ENCODE results near the gene ZNF710. TPM values are rescaled to one million over a fixed set of nuclear protein-coding genes. Genes with fewer than 3 reads are reported as not detected.

Gene ZNF710
- total RNA-seq, 1 donor from 2014 or later = 26.9 TPM

DNA sequence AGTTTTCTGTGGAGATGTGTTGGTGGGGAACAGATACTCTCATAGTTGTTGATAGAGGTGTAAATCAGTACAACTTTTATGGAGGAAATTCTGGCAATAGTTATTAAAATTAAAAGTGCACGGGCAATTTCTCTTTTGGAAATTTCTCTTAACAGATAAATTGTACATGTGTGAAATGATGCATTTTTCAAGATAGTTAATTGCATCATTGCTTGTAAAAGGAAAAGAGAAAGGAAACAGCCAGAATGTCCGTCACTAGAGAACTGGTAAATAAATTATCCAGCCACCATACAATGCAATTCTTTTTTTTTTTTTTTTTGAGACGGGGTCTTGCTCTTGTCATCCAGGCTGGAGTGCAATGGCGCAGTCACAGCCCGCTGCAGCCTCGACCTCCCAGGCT lies 14.2 kb downstream of the ZNF710 start:
- H3K4me2 ChIP-seq (ENCODE audit: low read length) = no peak overlapping the region
- Mint-ChIP-seq H3K27ac (ENCODE audit: unreplicated experiment) (no peak overlapping the region), H3K4me1 (ENCODE audit: low read depth, unreplicated experiment) (no peaks in the 10 kb centered on the region)

DNA sequence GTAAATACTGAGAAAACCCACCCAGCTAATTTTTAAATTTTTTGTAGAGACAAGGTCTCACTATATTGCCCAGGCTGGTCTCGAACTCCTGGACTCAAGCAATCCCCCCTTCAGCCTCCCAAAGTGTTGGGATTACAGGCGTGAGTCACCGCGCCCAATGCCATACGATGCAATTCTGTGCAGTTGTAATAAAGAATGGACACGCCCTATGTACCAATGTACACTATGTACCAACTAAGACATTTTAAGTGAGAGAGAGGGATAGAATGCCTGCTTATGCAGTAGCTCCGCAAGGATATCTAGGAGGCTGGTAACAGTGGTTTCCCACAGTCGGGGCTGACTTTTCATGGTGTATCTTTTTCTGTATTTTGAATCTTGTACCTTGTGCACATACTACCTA lies 14.6 kb downstream of the ZNF710 start:
- no peak for DNase-seq (ENCODE audit: low read depth)
- TF ChIP-seq EZH2 (IDR thresholded peaks at IDR 0.05; ENCODE audit: insufficient read depth, low read length) = no peak
- TF ChIP-seq, protein P1, sequence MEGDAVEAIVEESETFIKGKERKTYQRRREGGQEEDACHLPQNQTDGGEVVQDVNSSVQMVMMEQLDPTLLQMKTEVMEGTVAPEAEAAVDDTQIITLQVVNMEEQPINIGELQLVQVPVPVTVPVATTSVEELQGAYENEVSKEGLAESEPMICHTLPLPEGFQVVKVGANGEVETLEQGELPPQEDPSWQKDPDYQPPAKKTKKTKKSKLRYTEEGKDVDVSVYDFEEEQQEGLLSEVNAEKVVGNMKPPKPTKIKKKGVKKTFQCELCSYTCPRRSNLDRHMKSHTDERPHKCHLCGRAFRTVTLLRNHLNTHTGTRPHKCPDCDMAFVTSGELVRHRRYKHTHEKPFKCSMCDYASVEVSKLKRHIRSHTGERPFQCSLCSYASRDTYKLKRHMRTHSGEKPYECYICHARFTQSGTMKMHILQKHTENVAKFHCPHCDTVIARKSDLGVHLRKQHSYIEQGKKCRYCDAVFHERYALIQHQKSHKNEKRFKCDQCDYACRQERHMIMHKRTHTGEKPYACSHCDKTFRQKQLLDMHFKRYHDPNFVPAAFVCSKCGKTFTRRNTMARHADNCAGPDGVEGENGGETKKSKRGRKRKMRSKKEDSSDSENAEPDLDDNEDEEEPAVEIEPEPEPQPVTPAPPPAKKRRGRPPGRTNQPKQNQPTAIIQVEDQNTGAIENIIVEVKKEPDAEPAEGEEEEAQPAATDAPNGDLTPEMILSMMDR (IDR thresholded peaks at IDR 0.05; ENCODE audit: insufficient read depth, low read depth, low read length) = no peak
- Histone ChIP-seq H3K9ac (ENCODE audit: low read length) (no peak overlapping the region), H3K27me3 (ENCODE audit: insufficient read depth, low read length) (no peaks in the 10 kb centered on the region), H3K27ac (ENCODE audit: low read depth, low read length) (no peak overlapping the region), H3K4me1 (ENCODE audit: insufficient read depth, low read length) (no peaks in the 10 kb centered on the region), H2AFZ (ENCODE audit: low read depth, low read length) (no peak overlapping the region), H3K4me2 (ENCODE audit: low read length) (no peak overlapping the region), H3K4me3 (ENCODE audit: insufficient read depth, low read depth, low read length) (no peak overlapping the region), H3K36me3 (ENCODE audit: insufficient read depth, low read length) (no peaks in the 10 kb centered on the region), H4K20me1 (ENCODE audit: insufficient read depth, low read length) (peaks cover 41% of the 10 kb centered on the region), H3K79me2 (ENCODE audit: insufficient read depth, low read length) (peaks cover 76% of the 10 kb centered on the region), H3K9me3 (ENCODE audit: insufficient read depth, low read depth, low read length) (peaks cover 5% of the 10 kb centered on the region)
- Mint-ChIP-seq H3K36me3 (ENCODE audit: low read depth, unreplicated experiment) (peaks cover 4% of the 10 kb centered on the region), H3K4me3 (ENCODE audit: unreplicated experiment) (no peak overlapping the region), H3K27me3 (ENCODE audit: low read depth, unreplicated experiment) (no peaks in the 10 kb centered on the region), H3K9me3 (ENCODE audit: unreplicated experiment) (peaks cover 6% of the 10 kb centered on the region), H3K27ac (ENCODE audit: unreplicated experiment) (no peak overlapping the region), H3K4me1 (ENCODE audit: low read depth, unreplicated experiment) (no peaks in the 10 kb centered on the region)
- FAIRE-seq = no peak

More for the DNA sequence above, 14.2 kb downstream of the ZNF710 start:
- Histone ChIP-seq H3K9ac (ENCODE audit: low read length) (no peak overlapping the region), H3K9me3 (ENCODE audit: insufficient read depth, low read depth, low read length) (peaks cover 5% of the 10 kb centered on the region), H2AFZ (ENCODE audit: low read depth, low read length) (no peak overlapping the region), H4K20me1 (ENCODE audit: insufficient read depth, low read length) (peaks cover 36% of the 10 kb centered on the region), H3K79me2 (ENCODE audit: insufficient read depth, low read length) (peaks cover 72% of the 10 kb centered on the region), H3K36me3 (ENCODE audit: insufficient read depth, low read length) (no peaks in the 10 kb centered on the region), H3K27me3 (ENCODE audit: insufficient read depth, low read length) (no peaks in the 10 kb centered on the region), H3K27ac (ENCODE audit: low read depth, low read length) (no peak overlapping the region), H3K4me3 (ENCODE audit: insufficient read depth, low read depth, low read length) (no peak overlapping the region), H3K4me1 (ENCODE audit: insufficient read depth, low read length) (no peaks in the 10 kb centered on the region)
- no peak for TF ChIP-seq EZH2 (IDR thresholded peaks at IDR 0.05; ENCODE audit: insufficient read depth, low read length)
- TF ChIP-seq, protein P1 (IDR thresholded peaks at IDR 0.05; ENCODE audit: insufficient read depth, low read depth, low read length) = no peak
- DNase-seq (ENCODE audit: low read depth) (no peak), FAIRE-seq (no peak)
- no peaks in the 10 kb centered on the region for H3K27me3 Mint-ChIP-seq (ENCODE audit: low read depth, unreplicated experiment)
- H3K9me3 Mint-ChIP-seq (ENCODE audit: unreplicated experiment) = peaks cover 6% of the 10 kb centered on the region
- H3K36me3 Mint-ChIP-seq (ENCODE audit: low read depth, unreplicated experiment) = peaks cover 4% of the 10 kb centered on the region
- H3K4me3 Mint-ChIP-seq (ENCODE audit: unreplicated experiment) = no peak overlapping the region

DNA sequence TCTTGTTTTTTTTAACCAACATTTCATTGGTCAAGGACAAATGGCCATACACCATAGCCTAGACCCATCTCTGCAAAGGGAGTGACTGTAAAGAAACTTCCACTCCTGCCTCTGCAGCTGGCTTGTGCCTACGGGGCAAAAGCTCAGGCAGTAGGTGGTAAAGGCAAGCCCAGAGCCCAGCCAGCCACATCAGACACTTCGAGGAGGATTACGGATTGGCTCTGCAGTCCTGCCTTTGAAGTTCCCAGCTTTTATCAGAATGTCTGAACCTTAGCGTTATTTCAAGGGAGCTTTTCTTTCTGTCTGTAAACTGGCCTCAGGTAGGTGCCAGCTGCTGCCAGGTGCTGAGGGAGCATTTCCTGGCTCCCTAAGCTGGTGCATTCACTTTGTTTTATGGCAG lies 15.6 kb downstream of the ZNF710 start:
- H3K79me2 ChIP-seq (ENCODE audit: insufficient read depth, low read length) = peaks cover 78% of the 10 kb centered on the region
- Mint-ChIP-seq H3K36me3 (ENCODE audit: low read depth, unreplicated experiment) (peaks cover 4% of the 10 kb centered on the region), H3K4me3 (ENCODE audit: unreplicated experiment) (no peak overlapping the region), H3K27me3 (ENCODE audit: low read depth, unreplicated experiment) (no peaks in the 10 kb centered on the region), H3K9me3 (ENCODE audit: unreplicated experiment) (no peaks in the 10 kb centered on the region), H3K4me1 (ENCODE audit: low read depth, unreplicated experiment) (no peaks in the 10 kb centered on the region), H3K27ac (ENCODE audit: unreplicated experiment) (no peak overlapping the region)
- H4K20me1 ChIP-seq (ENCODE audit: insufficient read depth, low read length) = peaks cover 49% of the 10 kb centered on the region
- no peak overlapping the region for H3K4me2 ChIP-seq (ENCODE audit: low read length)
- no peaks in the 10 kb centered on the region for H3K4me1 ChIP-seq (ENCODE audit: insufficient read depth, low read length)
- no peaks in the 10 kb centered on the region for H3K36me3 ChIP-seq (ENCODE audit: insufficient read depth, low read length)
- FAIRE-seq (no peak), DNase-seq (ENCODE audit: low read depth) (no peak)
- peaks cover 4% of the 10 kb centered on the region for H3K9me3 ChIP-seq (ENCODE audit: insufficient read depth, low read depth, low read length)
- H2AFZ ChIP-seq (ENCODE audit: low read depth, low read length) = no peak overlapping the region
- no peaks in the 10 kb centered on the region for H3K27me3 ChIP-seq (ENCODE audit: insufficient read depth, low read length)
- no peak overlapping the region for H3K27ac ChIP-seq (ENCODE audit: low read depth, low read length)
- H3K4me3 ChIP-seq (ENCODE audit: insufficient read depth, low read depth, low read length) = no peak overlapping the region
- H3K9ac ChIP-seq (ENCODE audit: low read length) = no peak overlapping the region
- TF ChIP-seq EZH2 (IDR thresholded peaks at IDR 0.05; ENCODE audit: insufficient read depth, low read length) = no peak
- TF ChIP-seq, protein P1 (IDR thresholded peaks at IDR 0.05; ENCODE audit: insufficient read depth, low read depth, low read length) = no peak
